Esophagus muscularis mucosa (tissue), 4 donors: ENCODE measurements around the gene PLCH2. TPM values are rescaled to one million over a fixed set of nuclear protein-coding genes. Genes with fewer than 3 reads are reported as not detected.

ENCODE experiments used
- DNase-seq: peaks from one replicate; pipeline ENCODE4 v3.0.0-alpha.2; 2017; ENCODE audit errors: extremely low spot score
- H3K27ac ChIP-seq, 4 donors: fragments of 200-600 bp; sonication (generic); replicated peaks in 1 of 4; 1 replicate in 3 of 4; 2 replicates in 1 of 4; pipeline ENCODE4 v1.5.1; 2016 to 2019; ENCODE audit warnings: mild to moderate bottlenecking in 1 of 4
- H3K27me3 ChIP-seq, 4 donors: fragments of 200-600 bp; sonication (generic); one replicate each; pipeline versions ENCODE4 v1.5.1 to v1.6.0; 2016 to 2019
- H3K36me3 ChIP-seq, 4 donors: fragments of 200-600 bp; sonication (generic); one replicate each; pipeline ENCODE4 v1.5.1; 2016 to 2019
- H3K4me1 ChIP-seq, 4 donors: fragments of 200-600 bp; sonication (generic); one replicate each; pipeline ENCODE4 v1.5.1; 2016 to 2019
- H3K4me3 ChIP-seq, 4 donors: fragments of 200-600 bp; sonication (generic); 1 replicate in 2 of 4; 2 replicates in 2 of 4; pipeline ENCODE4 v1.5.1; 2016 to 2019; ENCODE audit warnings: mild to moderate bottlenecking in 4 of 4, moderate library complexity in 1 of 4
- H3K9me3 ChIP-seq, 4 donors: fragments of 200-600 bp; sonication (generic); 1 replicate in 3 of 4; 2 replicates in 1 of 4; pipeline ENCODE4 v1.5.1; 2016 to 2019
- EP300 ChIP-seq: sonication (generic); formaldehyde crosslinking; IDR thresholded peaks from one replicate; pipeline ENCODE4 v1.6.1; 2017; ENCODE audit warnings: antibody characterized with exemption
- POLR2A ChIP-seq: fragments of 450-650 bp; IDR thresholded peaks from one replicate; pipeline ENCODE4 v1.6.1; 2017; ENCODE audit warnings: antibody characterized with exemption, moderate library complexity, mild to moderate bottlenecking, low read depth
- POLR2AphosphoS5 ChIP-seq, 2 donors: sonication (generic); formaldehyde crosslinking; IDR thresholded peaks; one replicate each; pipeline ENCODE4 v1.6.1; 2017; ENCODE audit warnings: antibody characterized with exemption in 2 of 2
- WGBS: methylation state at CpG from one replicate; pipeline ENCODE4 v1.1.5; 2018; 5-methylcytosine and 5-hydroxymethylcytosine counted together
- intact Hi-C: fragments of 100-400 bp; cut with DNase I; formaldehyde crosslinking; loops from one replicate; pipeline ENCODE4 v1.15.1; 2023
- total RNA-seq, 4 donors: library from RNA; depleted of rRNA; stranded (reverse); fragments of >200 nt; gene quantifications; one replicate each; pipeline versions ENCODE4 v1.1.0 to v1.2.1, GENCODE V29; 2016
- TF ChIP-seq, protein P1 (sequence below), 3 experiments: fragments of 200-600 bp in 2 of 3; fragments of 450-650 bp in 1 of 3; sonication (generic) in 2 of 3; IDR thresholded peaks; one replicate each; pipeline ENCODE4 v1.5.1; 2017 to 2019; ENCODE audit warnings: antibody characterized with exemption in 3 of 3, mild to moderate bottlenecking in 2 of 3, moderate library complexity in 1 of 3

PLCH2 gene
- total RNA-seq, 4 donors from 2014 or later, result 0.06 to 0.42 (median 0.26) TPM

GRCh38 chr1:2446394-2446793 lies 29.7 kb upstream of the PLCH2 start:
- 16% methylated on average over 13 of the region's 13 CpGs for WGBS
- Histone ChIP-seq H3K4me1 (peaks cover 0 to 13% (median 2%) of the 10 kb centered on the region in 4 donors), H3K36me3 (no peaks in the 10 kb centered on the region), H3K4me3 (no peak overlapping the region), H3K27ac (no peak overlapping the region), H3K9me3 (no peaks in the 10 kb centered on the region), H3K27me3 (peaks cover 0 to 97% (median 26%) of the 10 kb centered on the region in 4 donors)
- no peak for DNase-seq
- intact Hi-C loops, result no loop called here
- TF ChIP-seq EP300, result no peak
- TF ChIP-seq POLR2A, result no peak
- no peak for TF ChIP-seq POLR2AphosphoS5 (IDR thresholded peaks at IDR 0.05)
- TF ChIP-seq, protein P1, sequence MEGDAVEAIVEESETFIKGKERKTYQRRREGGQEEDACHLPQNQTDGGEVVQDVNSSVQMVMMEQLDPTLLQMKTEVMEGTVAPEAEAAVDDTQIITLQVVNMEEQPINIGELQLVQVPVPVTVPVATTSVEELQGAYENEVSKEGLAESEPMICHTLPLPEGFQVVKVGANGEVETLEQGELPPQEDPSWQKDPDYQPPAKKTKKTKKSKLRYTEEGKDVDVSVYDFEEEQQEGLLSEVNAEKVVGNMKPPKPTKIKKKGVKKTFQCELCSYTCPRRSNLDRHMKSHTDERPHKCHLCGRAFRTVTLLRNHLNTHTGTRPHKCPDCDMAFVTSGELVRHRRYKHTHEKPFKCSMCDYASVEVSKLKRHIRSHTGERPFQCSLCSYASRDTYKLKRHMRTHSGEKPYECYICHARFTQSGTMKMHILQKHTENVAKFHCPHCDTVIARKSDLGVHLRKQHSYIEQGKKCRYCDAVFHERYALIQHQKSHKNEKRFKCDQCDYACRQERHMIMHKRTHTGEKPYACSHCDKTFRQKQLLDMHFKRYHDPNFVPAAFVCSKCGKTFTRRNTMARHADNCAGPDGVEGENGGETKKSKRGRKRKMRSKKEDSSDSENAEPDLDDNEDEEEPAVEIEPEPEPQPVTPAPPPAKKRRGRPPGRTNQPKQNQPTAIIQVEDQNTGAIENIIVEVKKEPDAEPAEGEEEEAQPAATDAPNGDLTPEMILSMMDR (IDR thresholded peaks at IDR 0.05), result no peak

DNA sequence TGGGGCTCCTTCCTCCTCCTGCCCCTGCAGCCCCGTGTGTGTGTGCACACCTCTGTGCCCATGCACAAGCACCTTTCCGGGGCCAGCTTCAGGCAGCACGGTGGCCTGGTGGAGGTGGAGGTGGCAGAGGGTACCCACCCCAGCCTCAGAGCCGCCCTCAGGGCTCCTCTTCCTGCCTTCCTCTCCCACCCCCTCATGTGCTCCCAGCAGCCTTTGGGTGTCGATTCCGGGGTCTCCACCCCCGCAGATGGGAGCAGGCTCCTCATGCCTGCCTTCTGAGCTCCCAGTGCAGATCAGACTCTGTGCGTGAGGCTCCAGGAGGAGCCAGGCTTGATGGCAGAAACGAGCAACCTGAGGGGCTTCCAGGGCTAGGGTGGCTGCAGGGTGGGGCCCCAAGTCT lies 29.2 kb upstream of the PLCH2 start:
- Histone ChIP-seq H3K4me3 (no peak overlapping the region), H3K4me1 (peaks cover 0 to 13% (median 2%) of the 10 kb centered on the region in 4 donors), H3K9me3 (no peaks in the 10 kb centered on the region), H3K27me3 (peaks cover 0 to 97% (median 24%) of the 10 kb centered on the region in 4 donors), H3K36me3 (no peaks in the 10 kb centered on the region), H3K27ac (no peak overlapping the region)
- TF ChIP-seq EP300 (no peak), POLR2AphosphoS5 (IDR thresholded peaks at IDR 0.05) (no peak), POLR2A (no peak)
- TF ChIP-seq, protein P1 (IDR thresholded peaks at IDR 0.05), result no peak
- 53% methylated on average over 6 of the region's 9 CpGs for WGBS
- no peak for DNase-seq
- intact Hi-C loops, result no loop called here

DNA sequence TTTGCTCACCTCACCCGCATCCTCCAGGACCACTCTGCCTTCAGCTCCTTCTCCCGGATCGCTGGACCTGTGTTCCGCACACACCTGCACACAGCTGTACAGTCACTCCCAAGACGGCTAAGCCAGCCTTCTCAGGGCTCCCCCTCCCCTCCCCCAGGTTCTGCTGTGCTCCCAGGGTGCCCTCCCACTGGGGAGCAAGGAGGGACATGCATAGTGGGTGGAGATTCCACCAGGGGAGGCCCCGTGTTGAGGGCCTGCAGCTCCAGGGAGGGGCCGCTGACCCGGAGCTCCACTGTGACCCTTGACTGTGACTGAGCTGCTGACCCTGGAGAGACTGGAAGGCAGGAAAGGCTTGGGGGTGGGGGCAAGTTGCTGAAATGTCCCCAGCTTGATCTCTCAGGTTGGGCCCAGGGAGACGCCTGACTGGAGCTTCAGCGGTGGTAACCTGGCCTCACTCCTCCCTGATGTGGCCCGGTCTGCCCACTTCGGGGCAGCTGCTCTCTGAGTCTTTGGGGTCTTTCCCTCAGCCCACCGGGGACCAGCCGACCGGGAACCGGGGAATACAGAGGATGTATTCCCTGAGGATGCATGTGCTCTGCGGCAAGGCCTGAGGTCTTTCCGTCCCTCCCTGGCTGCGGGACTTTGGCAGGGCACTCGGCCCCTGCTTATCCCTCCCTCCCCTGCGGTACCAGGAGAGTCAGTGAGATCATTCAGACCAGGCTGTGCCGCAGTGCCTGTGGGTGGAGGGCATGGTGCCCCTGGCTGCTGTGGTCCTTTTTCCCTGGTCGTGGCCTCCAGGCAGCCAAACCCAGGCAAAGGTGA lies 28.6 kb upstream of the PLCH2 start:
- Histone ChIP-seq H3K9me3 (no peaks in the 10 kb centered on the region), H3K4me1 (peaks cover 0 to 13% (median 2%) of the 10 kb centered on the region in 4 donors), H3K27me3 (peaks cover 0 to 97% (median 20%) of the 10 kb centered on the region in 4 donors), H3K4me3 (no peak overlapping the region), H3K27ac (no peak overlapping the region), H3K36me3 (no peaks in the 10 kb centered on the region)
- WGBS, result 76% methylated on average over 12 of the region's 23 CpGs
- intact Hi-C loops, result no loop called here
- DNase-seq, result no peak
- TF ChIP-seq POLR2AphosphoS5 (IDR thresholded peaks at IDR 0.05) (no peak), EP300 (no peak), POLR2A (no peak)
- TF ChIP-seq, protein P1 (IDR thresholded peaks at IDR 0.05), result no peak

DNA sequence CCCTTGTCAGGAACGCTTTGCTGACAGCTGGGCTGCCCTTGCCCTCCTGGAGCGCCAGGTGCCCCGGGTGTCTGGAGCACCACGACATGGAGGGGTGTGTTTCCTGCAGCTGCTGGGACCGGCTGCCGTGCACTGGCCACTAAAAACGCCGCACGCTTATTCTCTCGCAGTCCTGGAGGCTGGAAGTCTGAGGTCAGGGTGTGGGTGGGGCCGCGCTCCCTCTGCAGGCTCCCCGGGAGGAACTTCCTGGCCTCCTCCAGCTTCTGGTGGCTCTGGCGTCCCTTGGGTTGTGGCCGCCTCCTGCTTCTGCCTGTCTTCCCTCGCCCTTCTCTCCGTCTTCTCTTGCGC lies 28.0 kb upstream of the PLCH2 start:
- peaks cover 0 to 10% (median 1%) of the 10 kb centered on the region in 4 donors for H3K4me1 ChIP-seq
- no peaks in the 10 kb centered on the region for H3K9me3 ChIP-seq
- WGBS, result 64% methylated on average over 10 of the region's 18 CpGs
- no peaks in the 10 kb centered on the region for H3K36me3 ChIP-seq
- TF ChIP-seq, protein P1 (IDR thresholded peaks at IDR 0.05), result no peak
- TF ChIP-seq POLR2AphosphoS5 (IDR thresholded peaks at IDR 0.05) (no peak), POLR2A (no peak), EP300 (no peak)
- no peak overlapping the region for H3K4me3 ChIP-seq
- no peak for DNase-seq
- H3K27ac ChIP-seq, result no peak overlapping the region
- intact Hi-C loops, result no loop called here
- peaks cover 0 to 97% (median 15%) of the 10 kb centered on the region in 4 donors for H3K27me3 ChIP-seq
